GM18517 (cell line): ENCODE measurements around the gene TYW1.
"Not testable (repeated sequence)": the region's sequence is repeated elsewhere in the genome, so short reads cannot be mapped to it uniquely, and the experiment has no call there.

Experiments
- ATAC-seq: cut with Tn5 transposase; IDR thresholded peaks from one replicate; pipeline ENCODE4 v1.9.1; 2021; ENCODE audit warnings: mild to moderate bottlenecking, moderate library complexity; ENCODE audit not compliant: unreplicated experiment

The TYW1 gene

DNA sequence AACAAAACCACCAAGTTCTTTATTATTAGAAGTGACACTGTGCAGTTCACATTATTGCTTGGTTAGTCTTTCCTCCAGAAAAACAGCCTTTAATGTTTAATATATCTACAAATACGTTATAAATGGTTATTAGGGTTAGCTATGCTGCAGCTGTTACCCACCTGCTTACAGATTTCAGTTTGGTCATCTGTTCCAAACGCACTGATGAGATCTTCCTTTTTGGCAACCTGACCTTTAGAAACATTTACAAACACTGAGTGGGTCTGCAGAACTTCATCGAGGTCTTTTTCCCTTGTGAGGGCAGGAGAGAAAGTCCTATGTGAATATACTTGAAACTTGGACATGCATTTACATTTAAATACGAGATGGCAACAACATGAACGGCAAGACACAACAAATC, 2.6 kb upstream of the TYW1 start:
- ATAC-seq: not testable (repeated sequence)

DNA sequence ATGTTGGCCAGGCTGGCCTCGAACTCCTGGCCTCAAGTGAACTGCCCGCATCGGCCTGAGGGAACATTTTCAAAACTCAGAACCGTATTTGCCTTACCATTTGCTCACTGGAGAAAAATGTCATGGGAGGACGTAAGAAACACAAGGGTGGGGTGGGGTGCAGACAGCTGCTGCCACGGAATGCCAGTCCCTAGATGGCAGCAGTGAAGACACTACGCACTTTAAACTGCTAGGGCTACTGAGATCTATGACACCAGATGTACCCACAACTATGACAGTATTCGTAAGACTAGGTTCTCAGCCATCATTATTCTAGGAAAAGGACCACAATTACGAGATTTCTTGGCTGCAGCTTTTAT, 2.0 kb upstream of the TYW1 start:
- ATAC-seq: peak; percentile 36

DNA sequence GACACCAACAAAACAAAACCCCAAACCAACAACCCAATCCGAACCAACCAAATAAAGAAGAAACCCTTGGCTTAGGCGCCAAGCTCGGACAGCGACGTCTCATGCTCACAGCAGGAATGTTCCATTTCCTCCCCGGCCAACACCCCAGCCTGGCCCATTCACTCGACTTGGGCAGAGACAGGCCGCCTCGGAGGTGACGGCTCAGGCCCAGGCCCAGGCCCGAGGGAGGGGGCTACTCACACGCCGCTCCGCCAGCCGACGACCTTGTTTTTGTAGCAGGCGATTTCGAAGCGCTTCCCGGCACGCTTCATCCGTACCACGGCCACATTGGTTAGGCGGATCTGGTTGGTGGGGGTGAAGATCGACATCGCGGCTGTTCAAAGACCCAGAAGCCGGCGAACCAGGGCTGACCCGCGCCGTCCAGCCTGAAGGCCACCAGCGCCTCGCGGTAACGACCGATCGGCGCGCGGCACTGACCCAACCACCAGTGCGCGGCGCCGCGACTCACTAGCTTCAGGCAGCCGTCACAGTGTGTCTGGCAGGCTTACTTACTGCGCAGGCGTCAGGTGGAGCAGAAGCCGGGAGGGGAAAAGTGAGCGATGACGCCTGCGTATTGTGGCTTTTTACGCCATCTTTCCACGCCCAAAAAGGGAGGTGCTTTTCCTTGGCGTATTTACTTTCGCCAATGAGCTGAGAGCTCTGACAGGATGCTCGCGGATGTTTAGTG, 1.4 kb upstream of the TYW1 start, which contains the start of gene SBDS:
Gene SBDS, minus strand, starts transcription at position 537 of the 727 bp plus-strand sequence. Its CDS starts 169 bp downstream, at position 368.
- peak; percentile 58 for ATAC-seq

DNA sequence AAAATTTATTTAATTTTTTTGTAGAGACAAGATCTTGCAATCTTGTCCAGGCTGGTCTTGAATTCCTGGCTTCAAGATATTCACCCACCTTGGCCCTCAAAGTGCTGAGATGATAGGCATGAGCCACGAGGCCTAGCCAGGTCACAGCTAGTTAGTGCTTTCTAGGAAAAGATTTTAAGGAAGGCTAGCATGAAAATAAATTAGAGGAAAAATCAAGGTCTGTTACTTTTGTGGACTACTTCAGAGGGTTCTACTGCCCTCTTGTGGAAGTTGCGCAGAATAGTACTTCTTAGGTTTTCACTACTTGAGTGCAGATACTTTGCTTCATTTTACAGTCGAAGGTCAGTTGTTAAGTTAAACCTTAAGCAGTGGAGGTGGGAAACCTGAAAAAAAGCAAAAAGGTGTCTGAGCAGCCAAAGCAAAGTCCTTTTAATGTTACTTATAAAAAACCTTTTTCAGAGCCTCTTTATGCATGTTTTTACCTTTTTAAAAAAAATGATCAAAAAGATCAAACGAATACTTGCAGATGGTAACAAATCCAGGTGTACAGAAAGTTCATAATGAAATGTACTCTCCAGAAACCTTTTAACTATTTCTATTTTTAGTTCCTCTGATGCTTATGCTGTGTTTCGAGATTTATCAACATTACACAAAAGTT, 4.1 kb downstream of the TYW1 start:
- ATAC-seq: not testable (repeated sequence)

DNA sequence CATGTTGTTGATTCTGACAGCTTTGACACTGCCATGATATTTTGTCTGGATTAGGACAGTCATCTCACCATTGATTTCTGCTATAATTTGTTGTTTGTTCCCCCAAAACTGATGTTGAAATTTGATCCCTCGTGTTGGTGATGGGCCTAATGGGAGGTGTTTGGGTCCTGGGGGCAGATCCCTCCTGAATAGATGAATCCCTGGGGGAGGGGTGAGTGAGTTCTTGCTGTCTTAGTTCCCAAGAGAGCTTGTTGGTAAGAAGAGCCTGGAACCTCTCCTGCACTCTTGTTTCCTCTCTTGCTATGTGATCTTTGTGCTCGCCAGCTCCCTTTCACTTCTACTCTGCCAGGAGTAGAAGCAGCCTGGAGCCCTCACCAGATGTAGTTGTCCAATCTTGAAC, 7.5 kb downstream of the TYW1 start:
- not testable (repeated sequence) for ATAC-seq

DNA sequence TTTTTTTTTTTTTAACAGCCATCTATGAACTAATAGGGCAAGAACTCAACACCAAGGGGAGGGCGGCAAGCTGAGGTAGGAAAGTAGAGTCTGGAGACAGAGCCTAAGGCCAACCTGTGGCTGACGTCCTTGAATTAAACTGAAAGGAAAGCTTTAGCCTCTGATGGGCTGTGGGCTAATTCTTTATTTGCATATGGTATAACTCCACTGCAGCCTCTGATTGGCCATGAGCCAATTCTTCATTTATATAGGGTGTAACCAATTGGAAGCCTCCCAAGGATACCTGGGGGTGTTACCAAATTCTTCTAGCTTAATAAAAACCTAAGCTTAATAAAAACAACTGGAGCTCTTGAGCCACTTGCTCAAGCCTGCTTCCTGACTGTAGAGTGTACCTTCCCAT, 10.3 kb downstream of the TYW1 start:
- no peak for ATAC-seq

DNA sequence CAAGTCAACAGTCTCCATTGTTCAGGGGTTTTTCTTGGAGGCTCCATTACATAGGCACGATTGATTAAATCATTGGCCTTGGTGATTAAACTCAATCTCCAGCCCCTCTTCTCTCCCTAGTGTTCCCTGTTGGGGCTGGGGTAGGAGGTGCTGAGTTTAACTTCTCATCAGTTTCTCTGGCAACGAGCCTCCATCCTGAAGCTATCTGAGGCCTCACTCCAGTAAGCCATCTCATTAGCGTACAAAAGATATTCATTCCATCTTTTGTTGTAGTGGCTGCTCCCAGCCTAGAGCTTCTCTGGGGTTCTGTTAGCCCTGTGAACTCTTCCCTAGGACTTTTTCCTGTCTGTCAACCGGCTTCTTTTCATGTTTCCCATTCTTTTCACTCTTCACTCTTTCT, 11.6 kb downstream of the TYW1 start:
- ATAC-seq: no peak

DNA sequence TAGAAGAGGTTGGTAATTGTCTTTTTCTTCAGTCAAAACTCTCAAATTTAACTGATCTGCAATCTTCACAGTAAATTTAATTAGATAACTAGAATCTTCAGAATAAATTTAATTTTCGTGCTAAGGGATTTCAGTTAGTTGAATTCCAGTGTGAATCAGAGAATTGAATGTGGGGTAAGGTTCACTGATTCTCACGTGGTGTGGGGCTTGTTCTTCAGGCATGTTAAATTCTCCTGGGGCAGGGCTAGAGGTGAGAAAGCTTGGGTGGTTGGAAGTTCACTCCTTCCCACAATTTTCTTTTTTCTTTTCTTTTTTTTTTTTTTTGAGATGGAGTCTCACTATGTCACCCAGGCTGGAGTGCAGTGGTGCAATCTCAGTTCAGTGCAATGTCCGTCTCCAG, 13.0 kb downstream of the TYW1 start:
- not testable (repeated sequence) for ATAC-seq

DNA sequence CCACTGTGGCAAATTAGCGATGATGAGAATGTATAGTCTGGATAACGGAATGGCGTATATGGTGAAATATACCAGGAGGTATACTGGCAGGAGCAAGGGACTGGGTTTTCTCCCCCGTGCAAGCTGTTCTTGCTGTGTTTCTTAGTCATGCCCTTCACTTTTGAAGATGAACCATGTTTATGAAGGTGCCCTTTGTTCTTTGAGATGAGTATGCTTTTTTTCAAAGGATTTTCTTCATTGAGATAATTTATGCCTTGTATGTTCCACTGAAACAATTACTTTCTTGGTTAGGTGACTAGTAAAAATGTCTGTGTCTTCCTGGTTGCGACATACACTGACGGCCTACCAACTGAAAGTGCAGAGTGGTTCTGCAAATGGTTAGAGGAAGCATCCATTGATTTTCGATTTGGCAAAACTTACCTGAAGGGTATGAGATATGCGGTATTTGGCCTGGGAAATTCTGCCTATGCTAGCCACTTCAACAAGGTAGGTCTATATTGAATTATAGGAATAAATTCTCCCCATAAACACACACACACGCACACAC, 17.5 kb downstream of the TYW1 start:
- not testable (repeated sequence) for ATAC-seq

DNA sequence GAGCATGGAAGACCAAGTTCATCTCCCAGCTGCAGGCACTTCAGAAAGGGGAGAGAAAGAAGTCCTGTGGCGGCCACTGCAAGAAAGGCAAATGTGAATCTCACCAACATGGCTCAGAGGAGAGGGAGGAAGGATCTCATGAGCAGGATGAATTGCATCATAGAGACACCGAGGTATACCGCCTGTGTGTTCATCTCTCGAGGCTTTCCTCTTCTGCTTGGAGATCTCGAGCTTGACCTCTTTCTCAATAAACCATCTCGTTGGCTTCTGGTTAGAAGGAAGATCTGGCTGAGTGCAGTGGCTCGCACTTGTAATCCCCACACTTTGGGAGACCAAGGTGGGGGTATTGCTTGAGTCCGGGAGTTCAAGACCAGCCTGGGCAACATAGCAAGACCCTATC, 21.3 kb downstream of the TYW1 start:
- ATAC-seq: not testable (repeated sequence)

DNA sequence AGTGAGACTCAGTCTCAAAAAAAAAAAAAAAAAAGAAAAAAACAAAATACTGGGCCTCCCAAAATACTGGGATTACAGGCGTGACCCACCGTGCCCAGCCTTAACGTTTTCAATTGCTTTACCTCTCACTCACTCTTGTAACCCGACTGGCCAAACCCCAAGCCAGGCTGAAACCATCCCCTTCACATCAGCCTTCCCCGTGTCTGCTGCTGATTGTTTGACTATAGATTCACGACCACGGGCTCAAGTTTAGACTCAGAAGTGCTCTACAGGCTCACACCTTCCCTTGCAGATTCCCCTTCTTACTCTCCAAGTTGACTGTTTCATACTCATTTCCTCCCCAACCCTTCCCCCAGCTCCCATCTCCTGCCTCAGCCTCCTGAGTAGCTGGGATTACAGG, 22.3 kb downstream of the TYW1 start:
- no peak for ATAC-seq

DNA sequence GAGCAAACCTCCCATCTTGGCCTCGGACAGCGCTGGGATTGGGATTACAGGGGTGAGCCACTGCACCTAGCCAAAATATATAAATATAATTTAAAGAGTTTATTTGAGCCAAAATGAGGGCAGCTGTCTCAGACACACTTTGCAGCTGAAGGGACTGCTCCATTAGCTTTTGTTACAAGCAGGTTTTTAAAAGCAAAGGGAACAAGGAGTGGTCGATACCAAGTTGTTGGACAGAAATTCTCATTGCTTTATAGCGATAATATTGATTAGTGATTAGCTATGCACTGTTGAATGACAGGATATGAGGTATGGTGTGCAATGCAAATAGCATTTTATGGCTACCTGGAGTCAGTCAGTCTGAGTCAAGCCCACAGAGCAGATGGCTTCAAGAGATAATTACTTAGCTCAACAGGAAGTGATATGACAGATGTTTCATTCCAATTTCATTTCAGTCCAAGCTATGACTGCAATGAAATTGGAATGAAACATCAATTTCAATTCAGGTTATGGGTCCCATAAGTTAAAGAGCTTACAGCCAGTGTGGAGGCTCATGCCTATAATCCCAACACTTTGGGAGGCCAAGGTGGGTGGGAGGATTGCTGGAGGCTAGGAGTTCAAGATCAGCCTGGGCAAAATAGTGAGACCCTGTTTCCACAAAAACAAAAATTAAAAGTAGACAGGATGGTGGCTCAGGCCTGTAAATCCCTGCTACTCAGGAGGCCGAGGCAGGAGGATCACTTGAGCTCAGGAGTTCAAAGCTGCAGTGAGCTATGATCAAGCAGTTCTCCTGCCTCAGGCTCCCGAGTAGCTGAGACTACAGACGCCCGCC, 23.1 kb downstream of the TYW1 start:
- no peak for ATAC-seq

DNA sequence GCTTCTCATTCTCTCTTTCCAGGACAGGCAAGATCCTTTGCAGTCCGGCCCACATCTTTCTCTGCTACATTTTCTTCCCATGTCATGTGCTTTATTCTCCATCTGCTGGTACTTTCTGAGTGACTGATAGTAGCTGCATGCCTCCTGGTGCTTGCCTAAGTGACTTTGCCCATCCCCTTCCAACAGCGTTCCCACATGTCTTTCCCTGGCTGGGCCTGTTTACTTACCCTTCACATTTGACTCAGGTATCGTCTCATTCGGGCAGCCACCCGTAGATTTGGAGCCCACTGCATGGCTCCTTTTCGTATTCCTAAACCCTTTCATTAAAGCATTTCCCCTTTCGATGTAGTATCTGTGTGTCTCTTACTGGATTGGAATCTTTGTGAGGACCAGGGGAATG, 24.6 kb downstream of the TYW1 start:
- ATAC-seq: no peak

DNA sequence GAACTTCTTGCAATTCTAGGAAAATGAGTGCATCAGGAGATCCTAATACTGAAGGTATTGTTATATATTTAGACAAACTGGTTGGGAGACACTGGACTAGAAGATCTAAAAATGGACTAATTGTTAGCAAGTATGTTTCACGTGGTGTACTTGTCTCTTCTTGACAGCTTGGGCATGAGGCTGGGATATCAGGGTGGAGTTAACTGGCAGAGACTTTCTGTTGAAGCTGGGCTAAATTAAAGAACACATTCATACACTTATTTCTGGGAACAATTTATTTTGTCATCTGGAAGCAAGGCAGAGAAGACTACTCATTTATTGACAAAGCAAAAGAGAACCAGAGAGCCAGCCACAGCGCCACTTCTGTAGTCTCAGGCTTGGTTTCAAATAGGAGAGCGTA, 25.9 kb downstream of the TYW1 start:
- ATAC-seq: no peak

DNA sequence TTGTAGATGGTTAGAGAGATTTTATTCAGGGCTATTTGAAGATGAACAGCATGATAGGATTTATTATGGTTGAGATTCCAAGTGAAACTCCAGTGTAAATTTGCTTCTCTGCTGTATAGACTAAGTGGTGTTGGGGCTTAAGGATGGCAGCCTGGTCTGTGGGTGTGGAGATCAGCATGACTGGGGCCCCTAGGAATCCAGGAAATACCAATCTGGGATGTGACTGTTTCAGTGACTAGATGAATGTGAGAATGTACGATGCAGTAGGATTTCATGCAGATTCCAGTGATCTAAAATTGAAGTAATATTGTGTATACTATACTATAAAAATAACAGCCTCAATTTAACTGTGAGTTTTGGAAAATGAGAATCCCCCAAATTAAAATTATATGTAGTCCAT, 28.8 kb downstream of the TYW1 start:
- not testable (repeated sequence) for ATAC-seq

DNA sequence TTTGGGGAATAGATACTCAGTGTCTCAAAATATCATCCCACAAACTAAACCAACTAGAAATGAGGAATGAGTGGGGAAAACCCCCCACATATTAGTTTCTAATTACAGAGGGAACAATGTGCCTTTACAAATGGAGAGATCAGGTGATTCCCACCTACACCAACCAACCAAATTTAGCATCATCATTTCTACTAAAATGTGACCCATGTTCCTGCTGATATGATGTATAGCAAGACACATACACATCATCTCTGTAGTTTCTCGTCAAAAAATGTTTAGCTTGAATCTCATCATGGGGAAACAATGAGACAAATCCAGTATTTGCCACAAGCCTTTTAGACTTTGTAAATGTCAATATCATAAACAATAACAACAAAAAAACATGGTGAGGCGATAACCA, 35.1 kb downstream of the TYW1 start:
- not testable (repeated sequence) for ATAC-seq

DNA sequence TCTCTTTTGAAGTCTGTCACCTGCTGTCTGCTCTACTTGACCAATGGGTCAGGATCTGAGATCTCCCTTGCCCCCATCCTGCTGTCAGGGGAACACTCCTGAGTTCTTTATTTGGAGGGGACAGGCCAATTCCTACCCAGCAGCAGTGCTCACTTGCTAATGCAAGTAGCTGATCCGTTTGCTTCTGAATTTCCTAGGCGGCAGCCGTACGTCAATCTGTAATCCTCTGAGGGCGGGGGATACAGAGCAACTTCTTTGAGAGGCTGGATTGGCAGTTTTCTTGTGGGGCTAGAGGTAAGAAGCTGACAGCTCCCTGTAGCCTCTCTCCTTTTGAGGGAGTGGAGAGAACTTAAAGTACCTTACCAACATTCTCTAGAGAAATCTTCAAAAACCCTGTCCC, 36.6 kb downstream of the TYW1 start:
- ATAC-seq: no peak

DNA sequence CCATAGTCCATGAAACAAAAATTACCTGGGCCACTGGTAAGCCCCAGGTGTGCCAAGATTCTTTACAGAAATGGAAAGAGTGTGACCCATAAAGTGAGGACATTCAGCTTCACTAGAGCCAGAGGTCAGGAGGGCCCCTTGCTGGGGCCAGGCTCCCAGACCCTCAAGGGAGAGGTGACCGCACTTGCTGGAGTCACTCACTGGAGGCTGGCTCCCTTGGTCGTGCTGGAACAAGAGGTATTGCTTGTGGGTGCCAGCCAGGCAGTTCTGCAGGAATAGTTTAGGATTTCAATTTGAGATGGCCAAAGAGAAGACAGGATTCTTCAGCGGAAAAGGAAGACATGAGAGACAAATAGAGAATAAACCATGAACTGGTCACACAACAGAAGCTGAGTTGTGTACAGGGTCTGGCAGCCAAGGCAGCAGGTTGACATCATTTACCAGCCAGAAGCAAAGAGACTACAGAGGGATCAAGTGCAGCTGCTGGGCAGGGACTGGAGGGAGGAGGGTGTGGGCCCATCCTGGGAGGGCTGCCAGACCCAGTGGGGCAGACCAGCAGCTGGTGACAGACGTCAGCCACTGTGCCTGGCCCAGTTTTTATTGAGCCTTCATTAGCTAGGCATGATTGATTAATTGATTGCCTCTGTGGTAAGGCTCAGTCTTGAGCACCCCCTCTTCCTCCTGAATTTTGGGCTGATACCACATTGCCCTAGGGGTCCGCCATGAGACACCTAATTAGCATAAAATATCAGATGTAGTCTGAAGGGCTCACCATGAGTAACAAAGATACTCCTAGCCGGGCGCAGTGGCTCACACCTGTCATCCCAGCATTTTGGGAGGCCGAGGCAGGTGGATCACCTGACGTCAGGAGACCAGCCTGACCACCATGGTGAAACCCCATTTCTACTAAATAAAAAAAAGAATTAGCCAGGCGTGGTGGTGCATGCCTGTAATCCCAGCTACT, 40.1 kb downstream of the TYW1 start:
- ATAC-seq: not testable (repeated sequence)

DNA sequence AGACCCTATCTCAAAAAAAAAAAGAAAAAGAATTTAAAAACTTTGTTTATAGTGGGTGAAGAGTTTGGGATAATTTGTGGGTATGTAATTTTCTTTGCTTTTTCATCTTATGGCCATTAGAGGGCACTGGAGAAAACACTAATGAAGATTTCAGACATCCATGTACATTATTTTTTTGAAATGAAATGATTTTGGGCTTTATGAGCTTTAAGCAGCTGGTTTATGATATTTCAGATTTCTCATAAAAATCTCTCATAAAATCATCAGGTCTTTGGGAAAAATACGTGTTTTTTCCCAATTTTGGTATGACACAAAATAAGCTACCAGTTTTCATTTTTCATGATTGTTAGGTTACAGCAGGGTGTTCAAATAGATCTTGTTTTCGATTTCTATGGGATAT, 44.2 kb downstream of the TYW1 start:
- ATAC-seq: not testable (repeated sequence)
